OCI-LY1 (cell line): ENCODE data around the gene COMMD4.
"Not testable (repeated sequence)": the region's sequence is repeated elsewhere in the genome, so short reads cannot be mapped to it uniquely, and the experiment has no call there.

Experiments used
- EZH2 ChIP-seq: fragments of 200-600 bp; sonication (generic), shearing (Covaris generic); IDR thresholded peaks from 2 replicates; pipeline ENCODE4 v1.8.0; 2017; ENCODE audit warnings: borderline replicate concordance, mixed run types, mild to moderate bottlenecking, antibody characterized with exemption, low read length, moderate library complexity, mixed read lengths
- TF ChIP-seq, protein P1 (sequence below): fragments of 200-600 bp; sonication (generic), shearing (Covaris generic); IDR thresholded peaks from 2 replicates; pipeline ENCODE4 v1.5.1; 2017; ENCODE audit warnings: mild to moderate bottlenecking, antibody characterized with exemption, low read length, moderate library complexity, mixed read lengths

DNA sequence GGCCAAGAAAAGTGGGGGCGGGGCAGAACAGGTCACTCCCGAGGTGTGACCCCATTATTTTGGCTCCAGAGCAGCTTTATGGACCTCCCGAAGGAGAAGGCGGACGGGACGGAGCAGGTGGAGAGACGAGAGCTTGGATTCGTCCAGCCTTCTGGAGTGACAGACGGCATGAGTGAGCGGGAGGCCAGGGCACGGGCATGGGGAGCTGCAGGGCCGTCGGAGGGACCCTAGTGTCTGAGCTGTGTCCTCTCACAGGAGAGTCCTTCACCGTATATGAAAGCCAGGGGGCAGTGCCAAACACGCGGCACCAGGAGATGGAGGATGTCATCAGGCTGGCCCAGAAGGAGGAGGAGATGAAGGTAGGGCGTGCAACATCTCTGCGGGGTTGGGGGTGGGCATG, 42.2 kb upstream of the COMMD4 start:
- TF ChIP-seq, protein P1, sequence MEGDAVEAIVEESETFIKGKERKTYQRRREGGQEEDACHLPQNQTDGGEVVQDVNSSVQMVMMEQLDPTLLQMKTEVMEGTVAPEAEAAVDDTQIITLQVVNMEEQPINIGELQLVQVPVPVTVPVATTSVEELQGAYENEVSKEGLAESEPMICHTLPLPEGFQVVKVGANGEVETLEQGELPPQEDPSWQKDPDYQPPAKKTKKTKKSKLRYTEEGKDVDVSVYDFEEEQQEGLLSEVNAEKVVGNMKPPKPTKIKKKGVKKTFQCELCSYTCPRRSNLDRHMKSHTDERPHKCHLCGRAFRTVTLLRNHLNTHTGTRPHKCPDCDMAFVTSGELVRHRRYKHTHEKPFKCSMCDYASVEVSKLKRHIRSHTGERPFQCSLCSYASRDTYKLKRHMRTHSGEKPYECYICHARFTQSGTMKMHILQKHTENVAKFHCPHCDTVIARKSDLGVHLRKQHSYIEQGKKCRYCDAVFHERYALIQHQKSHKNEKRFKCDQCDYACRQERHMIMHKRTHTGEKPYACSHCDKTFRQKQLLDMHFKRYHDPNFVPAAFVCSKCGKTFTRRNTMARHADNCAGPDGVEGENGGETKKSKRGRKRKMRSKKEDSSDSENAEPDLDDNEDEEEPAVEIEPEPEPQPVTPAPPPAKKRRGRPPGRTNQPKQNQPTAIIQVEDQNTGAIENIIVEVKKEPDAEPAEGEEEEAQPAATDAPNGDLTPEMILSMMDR, result not testable (repeated sequence)
- not testable (repeated sequence) for TF ChIP-seq EZH2
